SIG-M5 (cell line): ENCODE data around the gene PRLHR.

Source experiments
- DNase-seq: peaks from one replicate; lab custom pipeline; 2025; lab: John Stamatoyannopoulos, UW

PRLHR gene

GRCh38 chr10:118563373-118563890 lies 32.0 kb downstream of the PRLHR start:
- DNase-seq = no peak

DNA sequence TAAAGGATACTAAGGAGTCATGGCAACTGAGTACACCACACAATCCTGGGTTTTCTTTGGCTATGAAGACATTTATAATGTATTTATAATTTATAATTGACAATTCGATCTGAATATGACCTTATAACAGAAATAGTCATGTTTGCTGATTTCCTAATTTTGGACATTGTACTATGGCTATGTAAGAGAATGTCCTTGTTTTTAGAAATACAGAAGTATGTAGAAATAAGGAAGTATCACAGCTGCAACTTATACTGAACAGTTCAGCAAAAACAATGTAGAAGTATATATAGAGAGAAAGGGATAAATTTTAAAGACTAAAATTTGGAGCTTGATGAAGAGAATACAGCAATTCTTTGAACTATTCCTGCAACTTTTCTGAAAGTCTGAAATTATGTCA lies 32.6 kb downstream of the PRLHR start:
- no peak for DNase-seq

- DNase-seq = no peak
Observed at GRCh38 chr10:118557946-118558345, 37.5 kb downstream of the PRLHR start.

DNA sequence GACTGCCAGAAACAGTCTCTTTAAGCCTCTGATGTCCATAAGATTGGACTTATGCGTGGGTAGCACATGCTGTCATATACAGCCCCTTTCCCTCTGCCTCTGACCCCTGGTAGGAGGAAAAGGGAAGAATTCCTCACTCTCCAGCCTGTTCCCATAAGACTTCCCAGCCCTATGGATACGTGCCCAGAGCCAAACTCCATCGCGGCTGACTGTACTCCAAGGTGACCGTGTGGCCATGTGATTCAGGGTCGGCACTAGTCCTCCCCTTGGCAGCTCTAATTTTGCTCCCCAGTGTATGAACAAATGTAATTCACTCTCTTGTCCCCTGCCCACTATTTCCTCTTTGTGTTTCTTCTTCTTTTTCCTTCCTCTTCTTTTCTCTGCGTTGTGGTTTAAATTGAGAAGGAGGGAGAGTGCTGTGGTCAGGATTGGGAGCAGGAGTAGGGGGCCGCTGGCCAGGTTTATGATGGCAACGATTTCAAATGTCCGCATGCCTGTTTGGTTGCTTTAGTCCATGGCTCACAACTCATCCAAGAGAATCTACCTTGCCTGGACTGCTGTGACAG lies 43.8 kb downstream of the PRLHR start:
- DNase-seq = no peak

GRCh38 chr10:118547282-118547681 lies 48.2 kb downstream of the PRLHR start:
- DNase-seq = no peak

GRCh38 chr10:118546479-118546878 lies 49.0 kb downstream of the PRLHR start:
- DNase-seq = no peak

GRCh38 chr10:118545381-118545780 lies 50.1 kb downstream of the PRLHR start:
- no peak for DNase-seq

GRCh38 chr10:118544401-118544948 lies 51.0 kb downstream of the PRLHR start:
- no peak for DNase-seq

- no peak for DNase-seq
Observed at GRCh38 chr10:118543714-118544400, 51.6 kb downstream of the PRLHR start.

DNA sequence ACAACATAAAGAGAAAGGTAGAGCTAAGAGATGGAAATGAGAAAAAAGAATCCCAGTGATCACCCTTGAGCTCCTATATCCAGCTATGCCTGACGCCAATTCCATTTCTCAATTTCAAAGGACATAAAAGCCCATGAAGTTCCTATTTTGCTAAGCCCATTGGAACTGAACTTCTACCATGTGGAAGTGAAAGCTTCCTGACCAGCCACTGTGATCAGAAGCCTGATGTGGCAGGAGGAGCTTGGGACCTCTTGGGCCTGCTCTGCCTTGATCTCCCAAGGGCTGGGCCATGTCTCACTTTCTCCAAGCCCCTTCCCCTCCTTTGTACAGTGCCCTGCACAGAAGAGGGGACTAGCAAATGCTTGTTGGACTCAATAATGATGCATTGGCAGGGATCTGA lies 52.7 kb downstream of the PRLHR start:
- no peak for DNase-seq

GRCh38 chr10:118542205-118542604 lies 53.2 kb downstream of the PRLHR start:
- no peak for DNase-seq

- DNase-seq = no peak
Observed at GRCh38 chr10:118541718-118542117, 53.7 kb downstream of the PRLHR start.
